AML-193 (cell line): ENCODE measurements around the gene TLR10.
"Not testable (repeated sequence)": the region's sequence is repeated elsewhere in the genome, so short reads cannot be mapped to it uniquely, and the experiment has no call there.

ENCODE experiments used
- DNase-seq, 2 experiments: peaks; one replicate each; lab custom pipeline; 2025; lab: John Stamatoyannopoulos, UW

Gene TLR10, protein sequence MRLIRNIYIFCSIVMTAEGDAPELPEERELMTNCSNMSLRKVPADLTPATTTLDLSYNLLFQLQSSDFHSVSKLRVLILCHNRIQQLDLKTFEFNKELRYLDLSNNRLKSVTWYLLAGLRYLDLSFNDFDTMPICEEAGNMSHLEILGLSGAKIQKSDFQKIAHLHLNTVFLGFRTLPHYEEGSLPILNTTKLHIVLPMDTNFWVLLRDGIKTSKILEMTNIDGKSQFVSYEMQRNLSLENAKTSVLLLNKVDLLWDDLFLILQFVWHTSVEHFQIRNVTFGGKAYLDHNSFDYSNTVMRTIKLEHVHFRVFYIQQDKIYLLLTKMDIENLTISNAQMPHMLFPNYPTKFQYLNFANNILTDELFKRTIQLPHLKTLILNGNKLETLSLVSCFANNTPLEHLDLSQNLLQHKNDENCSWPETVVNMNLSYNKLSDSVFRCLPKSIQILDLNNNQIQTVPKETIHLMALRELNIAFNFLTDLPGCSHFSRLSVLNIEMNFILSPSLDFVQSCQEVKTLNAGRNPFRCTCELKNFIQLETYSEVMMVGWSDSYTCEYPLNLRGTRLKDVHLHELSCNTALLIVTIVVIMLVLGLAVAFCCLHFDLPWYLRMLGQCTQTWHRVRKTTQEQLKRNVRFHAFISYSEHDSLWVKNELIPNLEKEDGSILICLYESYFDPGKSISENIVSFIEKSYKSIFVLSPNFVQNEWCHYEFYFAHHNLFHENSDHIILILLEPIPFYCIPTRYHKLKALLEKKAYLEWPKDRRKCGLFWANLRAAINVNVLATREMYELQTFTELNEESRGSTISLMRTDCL

GRCh38 chr4:38782452-38783108 lies at the start of gene TLR10:
TSS of gene TLR10 (minus strand) at chr4:38782990. CDS start at chr4:38775590, 7,400 bp downstream.
- DNase-seq = peak; percentile 62 to 63

GRCh38 chr4:38832206-38832605 lies 49.4 kb upstream of the TLR10 start:
- no peak for DNase-seq

GRCh38 chr4:38831653-38832052 lies 48.9 kb upstream of the TLR10 start:
- no peak for DNase-seq

DNA sequence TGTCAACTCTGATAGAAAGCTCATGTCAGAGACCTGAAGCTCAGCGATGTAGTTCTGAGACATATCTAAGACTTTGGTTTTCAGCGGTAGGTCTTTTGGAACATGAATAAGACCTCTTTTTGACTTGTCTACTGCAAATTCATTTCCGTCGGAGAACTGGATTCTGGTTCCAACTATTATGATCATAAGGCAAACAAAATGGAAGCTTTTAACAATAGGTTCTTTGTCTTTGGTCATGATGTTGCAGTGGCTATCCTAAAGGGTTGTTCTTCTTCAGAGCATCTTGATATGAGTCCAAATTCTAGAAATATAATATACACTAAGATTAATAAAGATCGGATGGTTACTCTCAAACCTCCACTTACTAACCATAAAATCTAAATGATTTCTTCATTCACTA lies 46.4 kb upstream of the TLR10 start:
- no peak for DNase-seq

DNA sequence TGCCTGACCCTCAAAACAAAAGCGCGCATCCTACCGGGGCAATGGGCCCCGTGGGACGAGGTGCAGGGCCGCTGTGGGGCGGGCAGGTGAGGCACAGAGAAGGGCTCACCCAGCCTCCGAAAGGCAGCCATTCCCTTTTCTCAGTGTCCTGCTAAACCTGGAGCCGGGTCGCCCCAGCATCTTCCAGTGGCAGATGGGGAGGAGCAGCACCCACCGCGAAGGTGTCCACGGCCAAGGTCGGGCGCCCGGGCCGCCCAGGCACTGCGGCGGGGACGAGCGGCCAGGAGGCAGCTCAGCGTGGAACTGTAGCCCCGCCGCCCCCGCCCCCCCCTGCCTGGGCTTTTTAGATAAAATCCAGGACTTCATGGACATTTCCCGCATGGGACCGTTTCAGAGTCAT lies 41.0 kb upstream of the TLR10 start:
- DNase-seq = no peak

DNA sequence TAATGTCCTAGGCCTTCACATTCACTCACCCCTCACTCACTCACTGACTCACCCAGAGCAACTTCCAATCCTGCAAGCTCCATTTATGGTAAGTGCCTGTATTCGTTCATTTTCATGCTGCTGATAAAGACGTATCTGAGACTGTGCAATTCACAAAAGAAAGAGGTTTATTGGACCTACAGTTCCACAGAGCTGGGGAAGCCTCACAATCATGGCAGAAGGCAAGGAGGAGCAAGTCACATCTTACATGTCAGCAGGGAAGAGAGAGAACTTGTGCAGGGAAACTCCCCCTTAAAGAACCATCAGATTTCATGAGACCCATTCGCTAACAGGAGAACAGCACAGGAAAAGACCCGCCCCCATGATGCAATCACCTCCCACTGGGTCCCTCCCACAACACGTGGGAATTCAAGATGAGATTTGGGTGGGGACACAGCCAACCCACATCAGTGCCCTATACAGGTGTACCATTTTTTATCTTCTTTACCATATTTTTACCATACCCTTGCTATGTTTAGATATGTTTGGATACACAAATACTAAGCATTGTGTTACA lies 40.0 kb upstream of the TLR10 start:
- no peak for DNase-seq

- DNase-seq = no peak
These were observed 38.9 kb upstream of the TLR10 start for GRCh38 chr4:38821739-38822138.

- DNase-seq = no peak
These were observed 37.7 kb upstream of the TLR10 start for GRCh38 chr4:38820329-38821061.

DNA sequence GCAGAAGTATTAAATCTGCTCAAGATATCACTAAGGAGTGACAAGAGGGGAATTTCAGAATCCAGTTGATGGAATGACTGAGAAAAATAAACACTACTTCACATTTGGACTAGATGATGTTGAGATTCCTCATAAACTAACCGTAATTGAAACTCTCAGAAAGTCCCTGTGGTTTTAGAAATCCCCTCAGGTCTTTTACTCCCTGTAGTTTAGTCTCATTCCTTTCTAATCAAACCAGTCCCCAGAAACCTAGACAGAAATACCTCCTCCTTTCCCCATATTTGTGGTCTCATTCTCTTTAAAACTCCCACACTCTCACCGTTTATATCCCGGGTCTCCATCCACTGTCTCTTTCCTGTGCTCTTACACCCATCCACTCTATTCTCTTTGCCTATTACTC lies 36.8 kb upstream of the TLR10 start:
- no peak for DNase-seq

DNA sequence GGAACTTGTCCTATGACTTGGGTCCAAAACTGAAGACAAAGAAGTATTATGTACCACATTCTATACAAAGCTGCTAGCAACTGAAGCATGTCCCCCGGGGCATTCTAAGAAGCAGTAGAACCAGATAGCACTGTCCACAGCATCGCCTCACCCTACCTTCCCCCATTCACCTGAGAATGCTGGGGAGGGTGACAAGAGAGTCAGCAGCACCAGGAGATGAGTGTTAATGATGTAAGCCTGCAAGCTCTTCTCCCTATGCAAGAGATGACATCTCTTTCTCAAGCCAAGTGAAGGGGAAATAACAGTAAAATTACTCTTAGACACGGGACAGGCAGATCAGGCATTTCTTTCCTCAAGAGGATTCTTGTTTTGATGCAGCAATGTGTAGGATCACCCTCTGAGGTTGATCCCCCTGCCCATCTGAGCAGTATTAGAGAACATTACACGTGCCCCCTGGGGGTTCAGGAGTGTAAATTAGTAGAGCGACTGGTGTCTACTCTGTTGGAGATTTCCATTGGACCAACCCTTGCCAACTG lies 35.7 kb upstream of the TLR10 start:
- DNase-seq = no peak

GRCh38 chr4:38815885-38816782 lies 33.3 kb upstream of the TLR10 start:
- DNase-seq = peak; percentile 45 to 47

DNA sequence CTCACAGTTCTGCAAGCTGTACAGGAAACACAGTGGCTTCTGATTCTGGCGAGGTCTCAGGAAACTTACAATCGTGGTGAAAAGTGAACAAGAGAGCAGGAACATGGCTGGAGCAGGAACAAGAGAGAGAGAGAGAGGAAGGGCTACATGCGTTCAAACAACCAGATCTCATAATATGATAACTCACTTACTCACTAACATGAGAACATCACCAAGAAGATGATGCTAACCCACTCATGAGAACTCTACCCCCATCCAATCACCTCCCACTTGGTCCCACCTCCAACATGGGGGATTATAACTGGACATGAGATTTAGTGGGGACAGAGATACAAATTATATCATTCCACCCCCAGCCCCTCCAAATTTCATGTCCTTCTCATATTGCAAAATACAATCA lies 31.6 kb upstream of the TLR10 start:
- no peak for DNase-seq

GRCh38 chr4:38811297-38811696 lies 28.5 kb upstream of the TLR10 start:
- DNase-seq = no peak

DNA sequence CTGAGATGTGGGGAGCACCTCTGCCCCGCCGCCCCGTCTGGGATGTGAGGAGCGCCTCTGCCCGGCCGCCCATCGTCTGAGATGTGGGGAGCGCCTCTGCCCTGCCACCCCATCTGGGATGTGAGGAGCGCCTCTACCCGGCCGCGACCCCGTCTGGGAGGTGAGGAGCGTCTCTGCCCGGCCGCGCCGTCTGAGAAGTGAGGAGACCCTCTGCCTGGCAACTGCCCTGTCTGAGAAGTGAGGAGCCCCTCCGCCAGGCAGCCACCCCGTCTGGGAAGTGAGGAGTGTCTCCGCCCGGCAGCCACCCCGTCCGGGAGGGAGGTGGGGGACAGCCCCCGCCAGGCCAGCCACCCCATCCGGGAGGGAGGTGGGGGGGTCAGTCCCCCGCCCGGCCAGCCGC lies 24.7 kb upstream of the TLR10 start:
- DNase-seq = not testable (repeated sequence)

- not testable (repeated sequence) for DNase-seq
These were observed 23.5 kb upstream of the TLR10 start for GRCh38 chr4:38806251-38806650.

- DNase-seq = peak; percentile 85 to 86
These were observed 22.8 kb upstream of the TLR10 start for GRCh38 chr4:38805530-38806145.

- DNase-seq = peak; percentile 71 to 84
These were observed 22.0 kb upstream of the TLR10 start, which contains the start of gene TLR1 for GRCh38 chr4:38804654-38805295. TSS of gene TLR1 (minus strand) at chr4:38804791. CDS start at chr4:38798831, 5,960 bp downstream.

DNA sequence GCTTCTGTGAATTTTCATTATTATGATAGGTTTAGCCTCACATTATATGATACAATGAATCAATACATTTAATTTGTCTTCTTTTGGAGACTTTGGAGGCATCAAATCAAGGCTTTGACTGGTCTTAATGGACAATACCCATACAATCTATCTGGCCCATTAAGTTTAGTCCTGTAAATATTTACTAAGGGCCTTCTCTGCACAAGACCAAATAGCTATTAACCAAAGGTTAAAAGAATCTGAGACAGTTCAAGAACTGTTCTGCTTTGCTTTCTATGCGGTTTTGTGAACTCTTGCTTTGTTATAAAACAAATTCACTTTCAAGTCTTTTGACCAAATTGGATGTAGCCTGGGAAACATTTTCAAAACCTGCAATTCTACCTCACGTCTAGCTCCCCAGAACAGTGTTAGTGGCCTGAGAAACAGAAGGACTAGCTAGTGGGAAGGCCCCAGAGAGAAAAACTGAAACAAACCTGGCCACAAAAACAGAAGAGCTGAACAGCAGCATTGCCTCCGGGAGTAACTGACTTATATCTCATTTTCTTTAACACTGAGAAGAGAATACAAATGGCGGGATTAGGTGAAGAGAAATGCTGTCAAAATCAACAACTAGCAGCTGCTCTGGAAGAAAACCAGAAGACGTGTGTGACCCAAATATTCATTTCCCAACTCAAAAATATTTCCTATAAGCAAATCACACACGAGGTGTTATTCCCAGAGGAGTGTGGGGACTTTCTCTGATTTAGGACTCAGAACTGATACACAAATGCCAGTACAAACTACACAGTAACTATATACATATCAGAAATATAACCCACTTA lies 21.3 kb upstream of the TLR10 start:
- DNase-seq = no peak
